ENCODE measurements around the gene OR2A12. TPM values are rescaled to one million over a fixed set of nuclear protein-coding genes. Genes with fewer than 3 reads are reported as not detected.
"Not testable (repeated sequence)": the region's sequence is repeated elsewhere in the genome, so short reads cannot be mapped to it uniquely, and the experiment has no call there.

Gene OR2A12
- total RNA-seq, 1 experiment from 2014 or later = not detected

DNA sequence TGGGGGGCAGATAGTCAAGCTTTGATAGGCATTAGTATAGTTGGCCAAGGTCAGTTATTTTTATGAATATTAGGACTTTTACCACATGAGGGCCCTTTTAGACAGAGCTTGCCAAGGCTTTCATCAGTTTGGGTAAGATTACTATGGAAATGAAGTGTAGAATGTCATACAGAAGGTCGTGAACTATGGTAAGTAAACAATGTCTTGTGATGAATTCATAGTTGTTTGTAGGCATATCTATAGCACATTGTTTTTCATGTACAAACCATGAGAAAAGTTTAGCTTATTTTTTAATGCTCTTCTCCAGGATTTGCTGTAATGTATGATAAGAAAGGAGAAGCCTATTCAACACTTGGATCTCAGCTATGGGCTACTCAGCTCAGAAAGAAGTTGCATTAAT lies 27.6 kb downstream of the OR2A12 start:
- DNase-seq (ENCODE audit: extremely low read depth, low read depth) = no peak

DNA sequence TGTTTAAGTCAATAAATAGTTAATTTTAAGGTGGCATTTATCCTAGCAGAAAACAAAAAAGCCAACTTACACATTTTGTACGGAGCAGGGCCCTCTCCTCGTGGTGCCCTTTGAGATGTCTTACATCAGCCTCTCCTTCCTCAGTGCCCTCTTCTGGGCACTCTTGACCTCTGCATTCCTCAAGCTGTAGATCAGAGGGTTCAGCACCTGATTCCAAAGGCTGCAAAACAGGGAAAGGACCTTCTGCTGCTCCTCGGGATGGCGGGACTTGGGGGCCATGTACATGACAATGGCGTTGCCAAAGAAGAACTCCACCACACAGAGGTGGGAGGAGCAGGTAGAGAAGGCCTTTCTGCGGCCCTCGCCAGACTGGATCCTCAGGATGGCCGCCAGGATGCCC lies 32.3 kb downstream of the OR2A12 start:
- no peak for DNase-seq (ENCODE audit: extremely low read depth, low read depth)

- DNase-seq (ENCODE audit: extremely low read depth, low read depth) = no peak
Measured at GRCh38 chr7:144122876-144123275, 36.8 kb downstream of the OR2A12 start, which contains the start of gene OR2A14. Gene OR2A14 (plus strand): TSS chr7:144123176. CDS start chr7:144129113, 5,937 bp downstream.

- DNase-seq (ENCODE audit: extremely low read depth, low read depth) = peak; percentile 86
Measured at GRCh38 chr7:144127714-144128334, 41.7 kb downstream of the OR2A12 start.

DNA sequence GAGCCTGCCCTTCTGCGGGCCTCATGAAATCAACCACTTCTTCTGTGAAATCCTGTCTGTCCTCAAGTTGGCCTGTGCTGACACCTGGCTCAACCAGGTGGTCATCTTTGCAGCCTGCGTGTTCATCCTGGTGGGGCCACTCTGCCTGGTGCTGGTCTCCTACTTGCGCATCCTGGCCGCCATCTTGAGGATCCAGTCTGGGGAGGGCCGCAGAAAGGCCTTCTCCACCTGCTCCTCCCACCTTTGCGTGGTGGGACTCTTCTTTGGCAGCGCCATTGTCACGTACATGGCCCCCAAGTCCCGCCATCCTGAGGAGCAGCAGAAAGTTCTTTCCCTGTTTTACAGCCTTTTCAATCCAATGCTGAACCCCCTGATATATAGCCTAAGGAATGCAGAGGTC lies 43.5 kb downstream of the OR2A12 start:
- DNase-seq (ENCODE audit: extremely low read depth, low read depth) = not testable (repeated sequence)

DNA sequence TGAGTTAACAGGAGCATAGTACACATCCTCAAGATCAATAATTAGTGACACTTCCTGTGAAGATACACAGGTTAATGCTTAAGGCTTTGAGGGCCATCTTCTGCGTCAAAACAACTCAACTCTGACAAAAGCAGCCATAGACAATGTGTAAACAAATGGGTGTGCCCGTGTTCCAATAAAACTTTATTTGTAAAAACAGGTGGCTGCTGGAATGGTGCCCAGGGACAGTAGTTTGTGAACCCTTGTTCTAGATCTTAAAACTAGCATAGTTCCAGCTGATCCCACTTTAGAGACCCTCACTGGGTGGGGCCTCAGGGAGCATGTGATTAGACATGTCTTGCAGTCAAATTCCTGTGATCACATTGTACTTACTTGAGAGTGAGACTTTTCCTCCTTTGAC lies 44.7 kb downstream of the OR2A12 start:
- DNase-seq (ENCODE audit: extremely low read depth, low read depth) = no peak

DNA sequence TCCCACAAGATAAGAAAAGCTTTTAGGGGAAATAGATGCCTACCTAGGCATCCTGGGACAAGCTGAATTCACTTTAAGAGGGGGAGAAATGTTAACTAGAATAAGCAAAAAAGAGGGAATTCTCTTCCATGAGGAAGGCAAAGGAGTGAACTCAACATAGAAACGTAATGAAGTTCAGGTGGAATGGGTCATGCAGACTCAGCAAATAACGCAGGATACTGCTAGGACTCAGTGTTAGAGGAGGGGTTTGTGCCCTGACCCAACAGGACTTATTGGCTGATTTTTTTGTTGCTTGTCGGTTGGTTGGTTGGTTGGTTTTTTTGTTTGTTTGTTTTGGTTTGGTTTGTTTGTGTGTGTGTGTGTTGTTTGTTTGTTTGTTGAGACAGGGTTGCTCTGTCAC lies 46.2 kb downstream of the OR2A12 start:
- DNase-seq (ENCODE audit: extremely low read depth, low read depth) = no peak

GRCh38 chr7:144133307-144133706 lies 47.2 kb downstream of the OR2A12 start:
- DNase-seq (ENCODE audit: extremely low read depth, low read depth) = no peak

GRCh38 chr7:144134116-144134515 lies 48.0 kb downstream of the OR2A12 start:
- no peak for DNase-seq (ENCODE audit: extremely low read depth, low read depth)

DNA sequence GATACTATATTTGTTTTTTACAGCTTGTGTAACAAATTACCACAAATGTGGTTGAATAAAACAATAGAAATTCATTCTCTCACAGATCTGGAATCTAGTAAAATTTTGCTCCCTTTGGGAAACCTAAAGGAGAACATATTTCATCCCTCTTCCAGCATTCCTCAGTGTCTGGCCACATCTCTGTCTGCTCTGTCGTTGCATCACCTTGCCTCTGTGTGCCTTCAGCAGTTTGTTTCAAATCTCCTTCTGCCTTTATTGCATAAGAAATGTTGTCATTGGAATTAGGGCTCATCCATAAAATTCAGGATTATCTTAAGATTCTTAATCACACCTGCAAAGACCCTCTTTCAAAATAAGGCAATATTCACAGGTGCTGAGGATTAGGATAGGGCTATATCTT lies 51.4 kb downstream of the OR2A12 start:
- DNase-seq (ENCODE audit: extremely low read depth, low read depth) = no peak

GRCh38 chr7:144142187-144142586 lies 56.1 kb downstream of the OR2A12 start:
- no peak for DNase-seq (ENCODE audit: extremely low read depth, low read depth)

DNA sequence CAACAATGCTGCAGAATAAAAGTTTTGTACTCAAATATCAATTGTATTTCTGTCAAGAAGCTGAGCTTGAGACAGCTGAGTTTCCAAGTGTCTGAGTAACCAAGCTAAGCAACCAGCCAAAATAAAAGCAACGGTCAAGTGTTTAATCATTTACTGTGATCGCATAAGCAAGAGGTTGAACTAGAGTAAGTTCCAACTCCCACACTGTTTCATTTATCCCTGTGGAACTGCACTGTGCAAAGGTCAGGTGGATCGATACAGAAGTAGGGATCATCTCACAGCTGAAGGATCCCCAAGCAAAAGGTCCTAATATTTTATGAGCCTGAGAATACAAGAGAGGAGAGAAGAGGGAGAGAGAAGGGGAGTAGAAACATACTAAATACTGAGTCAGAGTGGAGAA lies 58.3 kb downstream of the OR2A12 start:
- no peak for DNase-seq (ENCODE audit: extremely low read depth, low read depth)

GRCh38 chr7:144148224-144148827 lies 62.2 kb downstream of the OR2A12 start:
- DNase-seq (ENCODE audit: extremely low read depth, low read depth) = no peak

Small RNAs within 50 kb of the gene (small RNA-seq; reads per million reads assigned to genes)
- gene OR2A41P = 0 reads per million in 2 experiments

Other genes with a start within 250 kb of the OR2A12 start
- gene TCAF1, start 184.1 kb upstream of the OR2A12 start, total RNA-seq (2014; rRNA removed; shearing (Covaris generic)) = 37.4 and 38.1 TPM in 2 replicates
- 0.15 TPM in 1 of 2 replicates, not detected in the other for gene OR2F2, start 151.0 kb upstream of the OR2A12 start, total RNA-seq (2014; rRNA removed; shearing (Covaris generic))
- not detected in 2 replicates for gene OR2F1, start 131.4 kb upstream of the OR2A12 start, total RNA-seq (2014; rRNA removed; shearing (Covaris generic))
- gene OR6B1, start 86.0 kb upstream of the OR2A12 start, total RNA-seq (2014; rRNA removed; shearing (Covaris generic)) = not detected in 2 replicates
- gene OR2A5, start 37.3 kb upstream of the OR2A12 start, total RNA-seq (2014; rRNA removed; shearing (Covaris generic)) = not detected in 2 replicates
- gene OR2A25, start 16.5 kb upstream of the OR2A12 start, total RNA-seq (2014; rRNA removed; shearing (Covaris generic)) = not detected in 2 replicates
- not detected in 2 replicates for gene OR2A2, start 23.3 kb downstream of the OR2A12 start, total RNA-seq (2014; rRNA removed; shearing (Covaris generic))
- not detected in 2 replicates for gene OR2A14, start 36.9 kb downstream of the OR2A12 start, total RNA-seq (2014; rRNA removed; shearing (Covaris generic))
- gene CTAGE4, start 97.2 kb downstream of the OR2A12 start, total RNA-seq (2014; rRNA removed; shearing (Covaris generic)) = 0.12 TPM in 2 replicates
- gene ARHGEF35, start 109.6 kb downstream of the OR2A12 start, total RNA-seq (2014; rRNA removed; shearing (Covaris generic)) = 0.54 and 0.84 TPM in 2 replicates
- not detected in 2 replicates for gene OR2A42, start 153.3 kb downstream of the OR2A12 start, total RNA-seq (2014; rRNA removed; shearing (Covaris generic))
- not detected in 2 replicates for gene OR2A7, start 178.5 kb downstream of the OR2A12 start, total RNA-seq (2014; rRNA removed; shearing (Covaris generic))
- gene CTAGE8, start 183.0 kb downstream of the OR2A12 start, total RNA-seq (2014; rRNA removed; shearing (Covaris generic)) = 0.12 TPM in 1 of 2 replicates, not detected in the other
- not detected in 2 replicates for gene OR2A1, start 226.1 kb downstream of the OR2A12 start, total RNA-seq (2014; rRNA removed; shearing (Covaris generic))

All from NCI-H460 (cell line).